ENCODE results near the gene ANGPTL7.

Gene ANGPTL7

GRCh38 chr1:11207898-11208611 is 18.9 kb downstream of the ANGPTL7 start:
- DNase-seq = no peak

GRCh38 chr1:11211461-11211860 is 22.3 kb downstream of the ANGPTL7 start:
- DNase-seq = no peak

DNA sequence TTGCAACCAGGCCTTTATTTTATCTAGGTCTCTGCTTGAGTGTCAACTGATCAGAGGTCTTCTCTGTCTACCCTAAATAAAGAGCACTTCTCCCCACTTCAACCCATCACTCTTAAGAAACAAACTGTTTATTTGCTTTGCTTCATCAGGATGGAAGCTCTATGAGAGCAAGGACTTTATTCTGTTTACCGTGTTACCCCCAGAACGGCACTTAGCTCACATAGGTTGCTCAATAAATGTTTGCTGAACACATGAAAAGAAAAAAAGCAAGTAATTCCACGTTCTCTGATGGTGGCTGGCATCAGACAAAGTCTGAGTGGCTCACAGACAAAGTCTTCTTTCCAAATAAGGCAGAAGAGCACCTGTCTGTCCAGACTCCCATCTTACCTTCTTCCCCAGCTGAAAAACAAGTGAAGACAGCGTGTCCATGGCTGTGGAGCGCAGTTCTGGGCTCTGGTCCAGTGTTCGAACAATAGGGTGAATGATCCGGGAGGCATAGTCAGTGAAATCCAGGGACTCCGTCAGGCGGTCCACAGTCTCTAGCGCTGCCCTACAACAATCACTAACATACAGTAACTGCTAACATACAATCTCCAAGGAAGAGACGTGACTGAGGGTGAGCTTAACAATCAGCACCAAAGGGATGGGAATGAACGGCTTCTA is 22.9 kb downstream of the ANGPTL7 start:
- DNase-seq = no peak

DNA sequence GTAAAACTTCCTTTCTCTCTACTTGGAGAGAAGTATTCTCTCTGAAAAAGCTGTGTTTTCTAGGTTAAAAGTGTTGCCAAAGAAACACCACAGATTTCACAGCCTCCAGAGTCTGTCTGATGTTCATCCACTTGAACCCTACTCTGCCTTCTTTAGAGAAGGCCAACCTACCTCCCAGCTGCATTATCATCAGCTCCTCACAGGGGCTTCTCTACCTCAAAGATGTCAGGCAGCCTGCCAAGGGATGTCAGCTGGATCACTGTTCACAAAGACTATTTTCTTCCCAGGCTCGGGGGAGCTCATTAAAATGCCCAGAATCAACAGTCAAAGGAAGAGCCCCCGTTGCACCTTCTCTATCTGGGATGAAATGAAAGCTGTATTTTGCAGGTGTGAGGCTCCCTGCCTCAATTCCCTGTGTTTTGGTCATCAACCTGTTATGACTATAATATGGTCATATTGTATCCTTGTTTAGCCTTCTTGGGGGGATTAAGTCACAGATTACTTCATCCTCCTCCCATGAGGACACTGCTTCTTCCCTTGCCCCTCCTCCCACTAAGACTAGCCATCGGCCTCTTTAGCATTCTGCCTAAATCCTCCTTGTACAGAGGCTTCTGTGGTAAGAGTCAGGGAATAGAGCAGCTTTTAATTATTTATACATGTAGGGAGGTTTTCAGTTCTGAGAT is 25.7 kb downstream of the ANGPTL7 start:
- no peak for DNase-seq

GRCh38 chr1:11215381-11216005 is 26.3 kb downstream of the ANGPTL7 start:
- DNase-seq = no peak

DNA sequence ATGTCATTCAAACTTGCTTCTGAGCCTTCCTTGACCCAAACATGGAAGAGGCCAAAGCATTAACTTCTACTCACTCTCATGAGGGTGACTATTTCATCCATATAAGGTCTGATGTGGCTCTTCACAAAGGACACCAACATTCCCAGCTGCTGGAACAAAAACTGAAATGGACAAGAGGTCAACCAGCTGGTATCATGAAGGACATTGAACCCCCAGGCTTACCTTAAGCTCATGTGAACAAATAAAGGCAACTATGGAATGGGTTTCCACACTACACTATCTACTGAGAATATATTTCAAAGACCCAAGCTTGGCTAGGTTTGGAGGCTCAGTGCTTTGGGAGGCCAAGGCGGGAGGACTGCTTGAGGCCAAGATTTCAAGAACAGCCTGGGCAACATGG is 26.9 kb downstream of the ANGPTL7 start:
- no peak for DNase-seq

GRCh38 chr1:11227106-11228077 is 38.2 kb downstream of the ANGPTL7 start:
- no peak for DNase-seq

- DNase-seq = peak; percentile 4 to 11
Measured at GRCh38 chr1:11229203-11229602, 40.0 kb downstream of the ANGPTL7 start.

DNA sequence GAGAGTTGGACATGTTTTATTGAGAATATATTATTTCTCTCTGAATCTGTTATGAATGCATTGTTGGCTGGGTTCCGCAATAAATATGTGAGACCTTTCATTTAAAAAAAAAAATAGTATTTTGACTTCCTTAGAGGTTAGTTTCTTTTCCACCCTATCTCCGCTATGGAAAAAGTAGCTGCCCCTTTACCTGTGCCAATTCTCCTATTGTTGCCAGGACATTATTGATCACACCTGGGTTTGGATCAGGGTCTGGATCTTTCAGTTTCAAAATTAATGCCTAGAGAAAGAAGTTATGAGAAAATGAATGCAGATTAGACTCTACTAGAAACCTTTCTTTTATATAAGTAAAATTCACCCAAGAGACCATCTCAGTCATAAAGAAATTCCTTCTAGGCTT is 44.1 kb downstream of the ANGPTL7 start:
- DNase-seq = no peak

- no peak for DNase-seq
Measured at GRCh38 chr1:11237356-11237755, 48.2 kb downstream of the ANGPTL7 start.

GRCh38 chr1:11238311-11238710 is 49.2 kb downstream of the ANGPTL7 start:
- DNase-seq = no peak

- DNase-seq = no peak
Measured at GRCh38 chr1:11245248-11245647, 56.1 kb downstream of the ANGPTL7 start.

Measured in inflammatory macrophage treated with lipopolysaccharide for 1 hour (primary cell).